Mesenchymal stem cell (in vitro differentiated cells and primary cell): ENCODE measurements around the gene CTAGE1.

Experiments
- DNase-seq: peaks from one replicate; pipeline ENCODE4 v3.0.0-alpha.2; 2013
- H2AFZ ChIP-seq: one replicate; pipeline ENCODE4 v1.6.1; 2013; ENCODE audit warnings: low read depth, mild to moderate bottlenecking, control low read depth, inconsistent platforms, low read length, moderate library complexity
- H2AK5ac ChIP-seq: 2 replicates; pipeline ENCODE4 v1.6.1; 2013; ENCODE audit warnings: low read length, moderate library complexity, mild to moderate bottlenecking, inconsistent platforms; ENCODE audit not compliant: severe bottlenecking
- H2BK120ac ChIP-seq: one replicate; pipeline ENCODE4 v1.6.1; 2013; ENCODE audit warnings: low read depth, mild to moderate bottlenecking, inconsistent platforms, low read length, moderate library complexity
- H2BK12ac ChIP-seq, 2 experiments: one replicate each; pipeline ENCODE4 v1.6.1; 2013; ENCODE audit warnings: inconsistent platforms in 2 of 2, low read length in 2 of 2, mild to moderate bottlenecking in 2 of 2, moderate library complexity in 2 of 2, control low read depth in 1 of 2
- H2BK15ac ChIP-seq: one replicate; pipeline ENCODE4 v1.6.1; 2013; ENCODE audit warnings: mild to moderate bottlenecking, low read depth, inconsistent platforms; ENCODE audit not compliant: poor library complexity, severe bottlenecking
- H2BK5ac ChIP-seq: 2 replicates; pipeline ENCODE4 v1.6.1; 2013; ENCODE audit warnings: low read depth, mild to moderate bottlenecking, low read length, control low read depth, inconsistent platforms; ENCODE audit not compliant: poor library complexity, severe bottlenecking
- H3K14ac ChIP-seq, 2 experiments: one replicate each; pipeline ENCODE4 v1.6.1; 2013; ENCODE audit warnings: inconsistent platforms in 2 of 2, low read length in 2 of 2, control low read depth in 1 of 2, mild to moderate bottlenecking in 1 of 2, moderate library complexity in 1 of 2
- H3K18ac ChIP-seq, 2 experiments: one replicate each; pipeline ENCODE4 v1.6.1; 2013; ENCODE audit warnings: inconsistent platforms in 2 of 2, low read length in 2 of 2, control low read depth in 1 of 2, low read depth in 1 of 2, mild to moderate bottlenecking in 1 of 2
- H3K23ac ChIP-seq, 2 experiments: one replicate each; pipeline ENCODE4 v1.6.1; 2013; ENCODE audit warnings: inconsistent platforms in 2 of 2, low read length in 2 of 2, mild to moderate bottlenecking in 2 of 2, moderate library complexity in 2 of 2, control low read depth in 1 of 2
- H3K27ac ChIP-seq: 2 replicates; pipeline ENCODE4 v1.5.1; 2013; ENCODE audit warnings: mild to moderate bottlenecking, moderate library complexity, low read length, control low read depth, inconsistent platforms; ENCODE audit not compliant: poor library complexity, severe bottlenecking
- H3K27me3 ChIP-seq, 2 experiments: 2 replicates each; pipeline versions ENCODE4 v1.6.1 to v1.7.0; 2013; ENCODE audit warnings: low read length in 2 of 2, mild to moderate bottlenecking in 2 of 2, moderate library complexity in 2 of 2, control low read depth in 1 of 2, inconsistent platforms in 1 of 2; ENCODE audit not compliant: control insufficient read depth in 1 of 2, insufficient read depth in 1 of 2
- H3K36me3 ChIP-seq, 2 experiments: 2 replicates each; pipeline versions ENCODE4 v1.6.1 to v1.7.0; 2013; ENCODE audit warnings: low read length in 2 of 2, control low read depth in 1 of 2, inconsistent platforms in 1 of 2, low read depth in 1 of 2, mild to moderate bottlenecking in 1 of 2; ENCODE audit not compliant: insufficient read depth in 2 of 2, control insufficient read depth in 1 of 2
- H3K4ac ChIP-seq, 2 experiments: one replicate each; pipeline ENCODE4 v1.6.1; 2013; ENCODE audit warnings: inconsistent platforms in 2 of 2, low read length in 2 of 2, mild to moderate bottlenecking in 2 of 2, moderate library complexity in 2 of 2, control low read depth in 1 of 2, low read depth in 1 of 2
- H3K4me1 ChIP-seq: 2 replicates; pipeline ENCODE4 v1.6.1; 2013; ENCODE audit warnings: low read depth, low read length, control low read depth; ENCODE audit not compliant: control insufficient read depth, insufficient read depth
- H3K4me2 ChIP-seq: 2 replicates; pipeline ENCODE4 v1.6.1; 2013; ENCODE audit warnings: low read length, mild to moderate bottlenecking, inconsistent platforms; ENCODE audit not compliant: poor library complexity, severe bottlenecking
- H3K4me3 ChIP-seq, 2 experiments: 2 replicates each; pipeline versions ENCODE4 v1.5.1 to v1.7.0; 2013; ENCODE audit warnings: low read length in 2 of 2, mild to moderate bottlenecking in 2 of 2, control low read depth in 1 of 2, low read depth in 1 of 2; ENCODE audit not compliant: insufficient read depth in 1 of 2
- H3K79me1 ChIP-seq: replicated peaks from 2 replicates; pipeline ENCODE4 v1.6.1; 2013; ENCODE audit warnings: mild to moderate bottlenecking, control low read depth, low read length, inconsistent platforms; ENCODE audit not compliant: poor library complexity, severe bottlenecking
- H3K9ac ChIP-seq: 2 replicates; pipeline ENCODE4 v1.7.0; 2013; ENCODE audit warnings: mild to moderate bottlenecking, low read length, moderate library complexity
- H3K9me3 ChIP-seq: 2 replicates; pipeline ENCODE4 v1.7.0; 2013; ENCODE audit warnings: mild to moderate bottlenecking, low read length; ENCODE audit not compliant: control insufficient read depth
- H4K8ac ChIP-seq: one replicate; pipeline ENCODE4 v1.6.1; 2013; ENCODE audit warnings: inconsistent platforms, mild to moderate bottlenecking, low read length, moderate library complexity
- H4K91ac ChIP-seq: one replicate; pipeline ENCODE4 v1.6.1; 2013; ENCODE audit warnings: mild to moderate bottlenecking, low read length, inconsistent platforms
- WGBS: methylation state at CpG from one replicate; pipeline ENCODE4 v1.1.7; 2013; ENCODE audit warnings: mixed read lengths; 5-methylcytosine and 5-hydroxymethylcytosine counted together

The CTAGE1 gene

DNA sequence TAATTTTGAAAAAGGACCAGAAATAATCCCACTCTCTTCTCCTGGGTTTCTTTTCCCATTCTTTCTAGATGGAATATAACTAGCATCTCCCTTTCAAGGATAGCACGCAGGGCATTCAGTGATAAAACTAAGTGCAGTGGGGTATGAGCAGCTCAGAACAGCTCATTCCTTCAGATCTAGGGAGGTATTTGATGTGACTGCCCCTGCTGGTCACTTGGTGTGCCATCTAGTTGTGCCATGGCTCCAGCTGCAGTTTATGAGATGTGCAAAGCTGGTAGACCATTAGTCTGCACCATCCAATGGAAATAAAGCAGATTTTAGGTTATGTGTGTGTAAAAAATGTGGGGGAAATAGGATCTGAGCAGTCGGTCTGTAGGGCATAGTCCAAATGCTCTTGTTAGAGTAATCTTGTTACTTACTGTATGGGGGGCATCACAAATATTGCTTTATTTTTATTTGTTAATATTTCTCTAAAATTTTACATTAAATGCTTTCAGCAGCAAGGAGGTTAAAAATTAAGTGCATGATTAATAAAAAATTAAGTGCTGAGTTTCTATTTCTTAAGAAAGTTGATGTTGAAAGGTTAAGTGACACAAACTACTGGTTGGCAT is 38.9 kb downstream of the CTAGE1 start:
- no peaks in the 10 kb centered on the region for H3K79me1 ChIP-seq
- H2BK15ac ChIP-seq, result no peak overlapping the region
- 53% methylated on average over 1 of the region's 2 CpGs for WGBS
- H3K14ac ChIP-seq, result no peak overlapping the region
- no peak overlapping the region for H3K4me2 ChIP-seq
- H3K4me3 ChIP-seq, result no peak overlapping the region
- no peak overlapping the region for H3K4ac ChIP-seq
- H3K9ac ChIP-seq, result no peak overlapping the region
- H4K8ac ChIP-seq, result no peak overlapping the region
- DNase-seq, result peak; percentile 45
- no peak overlapping the region for H2BK120ac ChIP-seq
- H2AK5ac ChIP-seq, result no peak overlapping the region
- H3K4me1 ChIP-seq, result no peaks in the 10 kb centered on the region
- no peaks in the 10 kb centered on the region for H3K9me3 ChIP-seq
- H2AFZ ChIP-seq, result no peak overlapping the region
- peaks cover 0 to 4% of the 10 kb centered on the region in 2 experiments for H3K27me3 ChIP-seq
- H2BK5ac ChIP-seq, result no peak overlapping the region
- no peak overlapping the region for H3K18ac ChIP-seq
- no peak overlapping the region for H2BK12ac ChIP-seq
- H4K91ac ChIP-seq, result no peak overlapping the region
- no peaks in the 10 kb centered on the region for H3K36me3 ChIP-seq
- no peak overlapping the region for H3K27ac ChIP-seq
- H3K23ac ChIP-seq, result no peak overlapping the region

DNA sequence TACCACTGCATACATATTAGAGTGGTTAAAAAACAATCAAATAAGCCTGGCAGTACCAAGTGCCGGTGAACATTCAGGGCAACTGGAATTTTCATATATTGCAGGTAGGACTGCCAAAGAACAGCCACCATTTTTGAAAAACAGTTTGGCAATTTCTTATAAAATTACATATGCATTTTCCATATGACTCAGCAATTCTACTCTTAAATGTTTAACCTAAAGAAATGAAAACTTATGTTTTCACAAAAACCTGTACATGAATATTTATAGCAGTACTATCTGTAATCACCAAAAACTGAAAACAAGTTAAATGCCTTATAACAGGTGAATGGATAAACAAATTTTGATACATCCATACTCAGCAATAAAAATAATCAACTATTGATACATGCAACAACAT is 39.9 kb downstream of the CTAGE1 start:
- Histone ChIP-seq H2BK15ac (no peak overlapping the region), H2BK5ac (no peak overlapping the region), H2AK5ac (no peak overlapping the region), H2BK120ac (no peak overlapping the region), H3K4ac (no peak overlapping the region), H4K8ac (no peak overlapping the region), H3K23ac (no peak overlapping the region), H3K36me3 (no peaks in the 10 kb centered on the region), H3K4me1 (no peaks in the 10 kb centered on the region), H3K79me1 (no peaks in the 10 kb centered on the region), H3K4me3 (no peak overlapping the region), H3K18ac (no peak overlapping the region), H2AFZ (no peak overlapping the region), H3K9ac (no peak overlapping the region), H3K4me2 (no peak overlapping the region), H3K27ac (no peak overlapping the region), H2BK12ac (no peak overlapping the region), H3K14ac (no peak overlapping the region), H3K9me3 (peaks cover 4% of the 10 kb centered on the region), H3K27me3 (peaks cover 0 to 4% of the 10 kb centered on the region in 2 experiments), H4K91ac (no peak overlapping the region)
- no peak for DNase-seq
- WGBS, result 94% methylated on average over 1 of the region's 1 CpG

DNA sequence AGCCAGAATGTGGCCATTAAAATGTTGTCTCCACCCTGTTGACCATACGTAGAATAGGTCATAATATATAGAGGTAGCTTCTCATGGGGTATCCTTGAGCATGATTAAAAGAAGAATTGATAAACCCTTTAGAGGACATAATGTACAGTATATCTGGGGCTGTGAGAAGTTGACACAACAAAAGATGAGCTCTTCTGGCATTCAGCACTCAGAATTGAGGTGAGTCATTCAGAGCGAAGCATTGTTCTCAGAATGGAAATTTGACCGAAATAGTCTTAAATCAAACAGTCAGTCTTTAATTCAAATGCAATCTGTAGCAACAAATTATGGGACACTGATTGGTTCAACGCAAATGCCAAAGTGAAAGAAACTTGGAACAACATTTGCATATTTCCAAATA is 47.3 kb downstream of the CTAGE1 start:
- Histone ChIP-seq H4K8ac (no peak overlapping the region), H4K91ac (no peak overlapping the region), H3K79me1 (no peaks in the 10 kb centered on the region), H2AK5ac (no peak overlapping the region), H2BK15ac (no peak overlapping the region), H3K9me3 (peaks cover 4% of the 10 kb centered on the region), H3K4ac (no peak overlapping the region), H3K14ac (no peak overlapping the region), H3K9ac (no peak overlapping the region), H2AFZ (no peak overlapping the region), H2BK12ac (no peak overlapping the region), H3K27ac (no peak overlapping the region), H3K36me3 (no peaks in the 10 kb centered on the region), H2BK120ac (no peak overlapping the region), H3K23ac (no peak overlapping the region), H3K4me1 (no peaks in the 10 kb centered on the region), H3K27me3 (no peaks in the 10 kb centered on the region), H2BK5ac (no peak overlapping the region), H3K4me2 (no peak overlapping the region), H3K18ac (no peak overlapping the region), H3K4me3 (no peak overlapping the region)
- DNase-seq, result no peak
- 98% methylated on average over 4 of the region's 4 CpGs for WGBS

DNA sequence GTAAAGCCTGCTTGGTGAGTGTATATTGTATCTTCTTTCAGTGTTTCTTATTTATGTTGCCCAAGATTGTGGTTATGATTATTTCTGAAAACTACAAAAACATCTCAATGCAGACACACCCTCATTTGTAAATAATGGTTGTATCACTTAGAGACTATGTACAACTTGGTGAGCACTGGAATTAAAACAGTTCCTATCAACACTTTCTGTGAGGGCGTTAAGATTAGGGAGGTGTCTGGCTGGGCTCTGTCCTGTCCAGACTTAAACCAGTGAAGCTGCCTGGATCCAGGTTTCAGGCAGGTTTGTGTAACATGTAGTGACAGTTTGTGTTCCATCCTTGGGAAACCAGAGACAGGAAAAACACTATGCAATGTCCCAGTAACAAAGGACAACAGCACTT is 49.7 kb downstream of the CTAGE1 start:
- no peak overlapping the region for H3K14ac ChIP-seq

More for the DNA sequence above, 49.7 kb downstream of the CTAGE1 start:
- Histone ChIP-seq H4K8ac (no peak overlapping the region), H2BK5ac (no peak overlapping the region), H3K27ac (no peak overlapping the region), H3K4ac (no peak overlapping the region), H3K79me1 (no peaks in the 10 kb centered on the region), H3K4me1 (no peaks in the 10 kb centered on the region), H4K91ac (no peak overlapping the region), H2BK12ac (no peak overlapping the region), H2AK5ac (no peak overlapping the region), H3K4me3 (no peak overlapping the region), H3K36me3 (no peaks in the 10 kb centered on the region), H3K23ac (no peak overlapping the region), H3K9me3 (peaks cover 2% of the 10 kb centered on the region), H3K18ac (no peak overlapping the region), H2AFZ (no peak overlapping the region), H3K27me3 (peaks cover 5 to 11% of the 10 kb centered on the region in 2 experiments), H2BK120ac (no peak overlapping the region), H2BK15ac (no peak overlapping the region), H3K4me2 (no peak overlapping the region), H3K9ac (no peak overlapping the region)
- no peak for DNase-seq
- WGBS, result 93% methylated on average over 1 of the region's 1 CpG
